Fibroblast of villous mesenchyme (primary cell): ENCODE results near the gene AVPI1. TPM values are rescaled to one million over a fixed set of nuclear protein-coding genes. Genes with fewer than 3 reads are reported as not detected.
"Not testable (repeated sequence)": the region's sequence is repeated elsewhere in the genome, so short reads cannot be mapped to it uniquely, and the experiment has no call there.

Experiments used
- DNase-seq: peaks from one replicate; pipeline ENCODE4 v3.0.0-alpha.2; 2010; ENCODE audit warnings: low read depth
- H3K4me3 ChIP-seq: 2 replicates; pipeline ENCODE4 v1.5.1; 2011; ENCODE audit warnings: low read depth, mild to moderate bottlenecking, low read length
- CTCF ChIP-seq: IDR thresholded peaks from 2 replicates; pipeline ENCODE4 v1.5.1; 2012; ENCODE audit warnings: low read depth, mild to moderate bottlenecking, low read length; ENCODE audit not compliant: insufficient read depth
- total RNA-seq: library from RNA; depleted of rRNA; stranded (reverse); fragments of >200 nt; gene quantifications from 2 replicates; pipeline ENCODE4 v1.2.3, GENCODE V29; 2012

Gene AVPI1
- total RNA-seq, 1 donor, result 12.5 TPM

GRCh38 chr10:97705006-97705670 lies 18.1 kb upstream of the AVPI1 start:
- no peak for DNase-seq
- no peak for TF ChIP-seq CTCF
- H3K4me3 ChIP-seq, result no peak overlapping the region

GRCh38 chr10:97704341-97704740 lies 17.3 kb upstream of the AVPI1 start:
- no peak overlapping the region for H3K4me3 ChIP-seq
- TF ChIP-seq CTCF, result no peak
- no peak for DNase-seq

GRCh38 chr10:97703398-97704067 lies 16.5 kb upstream of the AVPI1 start:
- H3K4me3 ChIP-seq, result no peak overlapping the region
- TF ChIP-seq CTCF, result no peak
- no peak for DNase-seq

- peak; percentile 80 for DNase-seq
- no peak overlapping the region for H3K4me3 ChIP-seq
- peak; percentile 98 for TF ChIP-seq CTCF
Observed at GRCh38 chr10:97701438-97702069, 14.5 kb upstream of the AVPI1 start.

GRCh38 chr10:97698072-97698655 lies 11.1 kb upstream of the AVPI1 start:
- H3K4me3 ChIP-seq, result not testable (repeated sequence)

GRCh38 chr10:97690133-97690532 lies 3.1 kb upstream of the AVPI1 start:
- TF ChIP-seq CTCF, result no peak
- H3K4me3 ChIP-seq, result no peak overlapping the region
- no peak for DNase-seq

More at GRCh38 chr10:97698072-97698655, 11.1 kb upstream of the AVPI1 start:
- not testable (repeated sequence) for DNase-seq

GRCh38 chr10:97689559-97690020 lies 2.5 kb upstream of the AVPI1 start:
- TF ChIP-seq CTCF, result no peak
- H3K4me3 ChIP-seq, result no peak overlapping the region
- peak; percentile 95 for DNase-seq
